Heart left ventricle (tissue), 16 donors: ENCODE measurements around the gene EMC10. TPM values are rescaled to one million over a fixed set of nuclear protein-coding genes. Genes with fewer than 3 reads are reported as not detected.

Source experiments
- ATAC-seq, 4 donors: fragments of 200-7000 bp; cut with Tn5 transposase; one replicate each; pipeline ENCODE4 v1.9.1; 2020 to 2022; ENCODE audit warnings: moderate library complexity in 4 of 4, mild to moderate bottlenecking in 3 of 4, moderate number of reproducible peaks in 1 of 4
- DNase-seq, 5 donors: peaks; one replicate each; pipeline ENCODE4 v3.0.0-alpha.2; 2020
- H3K27ac ChIP-seq, 12 donors: fragments of 200-600 bp; sonication (generic) in 4 of 12; one replicate each; pipeline versions ENCODE4 v1.5.0 to v1.8.0; 2016 to 2022; ENCODE audit warnings: mild to moderate bottlenecking in 2 of 12
- H3K27me3 ChIP-seq, 9 donors: fragments of 200-600 bp; sonication (generic) in 2 of 9; one replicate each; pipeline versions ENCODE4 v1.5.1 to v1.8.0; 2016 to 2022; ENCODE audit warnings: mild to moderate bottlenecking in 3 of 9
- H3K36me3 ChIP-seq, 9 donors: fragments of 200-600 bp; sonication (generic) in 2 of 9; one replicate each; pipeline versions ENCODE4 v1.5.0 to v1.8.0; 2018 to 2022; ENCODE audit warnings: mild to moderate bottlenecking in 2 of 9
- H3K4me1 ChIP-seq, 12 donors: fragments of 200-600 bp; sonication (generic) in 4 of 12; one replicate each; pipeline versions ENCODE4 v1.5.0 to v1.8.0; 2016 to 2022; ENCODE audit warnings: mild to moderate bottlenecking in 3 of 12
- H3K4me3 ChIP-seq, 12 donors: fragments of 200-600 bp; sonication (generic) in 4 of 12; one replicate each; pipeline versions ENCODE4 v1.5.0 to v1.8.0; 2017 to 2022; ENCODE audit warnings: mild to moderate bottlenecking in 9 of 12, moderate library complexity in 4 of 12
- H3K9me3 ChIP-seq, 12 donors: fragments of 200-600 bp; sonication (generic) in 4 of 12; one replicate each; pipeline versions ENCODE4 v1.5.0 to v1.8.0; 2016 to 2022; ENCODE audit warnings: mild to moderate bottlenecking in 1 of 12
- CTCF ChIP-seq, 12 donors: fragments of 200-600 bp; sonication (generic) in 4 of 12; IDR thresholded peaks; one replicate each; pipeline versions ENCODE4 v1.5.0 to v1.8.0; 2018 to 2022; ENCODE audit warnings: antibody characterized with exemption in 12 of 12, mild to moderate bottlenecking in 5 of 12
- POLR2A ChIP-seq, 2 donors: fragments of 450-650 bp; IDR thresholded peaks; one replicate each; pipeline ENCODE4 v1.6.1; 2017; ENCODE audit warnings: antibody characterized with exemption in 2 of 2, mild to moderate bottlenecking in 2 of 2, moderate library complexity in 2 of 2
- WGBS, 4 donors: extraction: QIAGEN DNeasy Blood & Tissue Kit in 2 of 4; methylation state at CpG; one replicate each; pipeline versions ENCODE4 v1.1.5 to v1.1.7; 2013 to 2018; 5-methylcytosine and 5-hydroxymethylcytosine counted together
- intact Hi-C, 10 donors: fragments of 100-400 bp; cut with DNase I; formaldehyde crosslinking; loops; one replicate each; pipeline versions ENCODE4 v1.11.1 to v1.14.2; 2022
- polyA plus RNA-seq, 2 donors: library from polyadenylated mRNA; stranded (reverse); fragments of 200-250 nt; gene quantifications; one replicate each; pipeline ENCODE4 v1.2.3, GENCODE V29; 2013
- total RNA-seq, 9 donors: library from RNA; depleted of rRNA in 2 of 9; stranded (reverse); fragments of >200 nt in 2 of 9; fragmentation: NEBNext Ultra II Directional in 3 of 9; extraction: Animal tissue kit (Norgen Biotek cat#: 25700) in 3 of 9; gene quantifications; one replicate each; pipeline versions ENCODE4 v1.1.0 to v1.2.4, GENCODE V29; 2016 to 2023
- donor health status: ischemic (EF 13 %, LVEDD 7.1; RV severe dilation, severe dysfunction).
- donor health status: healthy with polysubstance abuse.
- donor health status: DM: no; HTN: yes; CAD: no.
- donor health status: DM: no; HTN: no; CAD: no.
- donor health status: ischemic (EF 25% LVEDD 6.9; RV normal size, moderate dysfunction).
- donor health status: ischemic (EF 25% LVEDD 5.7; RV mildly dilated, moderate dysfunction).
- donor health status: healthy.
- donor health status: DM: yes; HTN: yes; CAD: no.
- donor health status: ischemic (EF 35%, LVEDD 5.7; RV mildly dilated, moderate dysfunction).
- donor health status: nonischemic (EF 11% LVEDD 7.7; RV severe dilation, severe dysfunction).
- donor health status: DM: yes; HTN: yes; CAD: no.
- donor health status: PGD.
- donor health status: ischemic (EF 29% LVEDD 5.4; RV normal size, mild dysfunction).
- donor health status: nonischemic (EF 23%, LVEDD 6.1; RV moderate dilation, normal function).

EMC10 gene
- total and polyA plus RNA-seq, 11 donors = 72.8 to 138 (median 95.3) TPM

GRCh38 chr19:50451223-50451534 lies 25.1 kb upstream of the EMC10 start:
- Histone ChIP-seq H3K36me3 (no peaks in the 10 kb centered on the region), H3K4me3 (no peak overlapping the region), H3K4me1 (no peaks in the 10 kb centered on the region), H3K27ac (no peak overlapping the region), H3K9me3 (no peaks in the 10 kb centered on the region), H3K27me3 (peaks cover 0 to 16% (median 0%) of the 10 kb centered on the region in 9 donors)
- DNase-seq (no peak), ATAC-seq (no peak)
- intact Hi-C loops = no loop called here
- TF ChIP-seq POLR2A (IDR thresholded peaks at IDR 0.05) = no peak
- 31 to 49% (median 34%) methylated on average over 13 of the region's 13 CpGs for WGBS, 4 donors

DNA sequence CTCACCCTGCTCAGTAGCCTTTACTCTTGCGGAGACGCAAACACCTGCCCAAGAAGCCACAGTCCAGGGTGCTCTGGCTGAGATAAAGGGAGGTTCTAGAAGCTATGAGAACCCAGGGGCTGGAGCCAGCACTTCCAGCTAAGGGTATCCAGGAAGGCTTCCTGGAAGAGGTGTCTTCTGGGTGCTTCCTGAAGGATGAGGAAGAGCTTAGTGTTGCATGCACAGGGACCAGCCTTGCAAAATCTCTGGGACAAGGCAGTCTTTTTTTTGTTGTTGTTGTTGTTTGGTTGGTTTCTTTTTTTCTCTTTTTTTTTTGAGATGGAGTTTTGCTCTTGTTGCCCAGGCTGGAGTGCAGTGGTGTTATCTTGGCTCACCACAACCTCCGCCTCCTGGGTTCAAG lies 23.1 kb upstream of the EMC10 start:
- H3K36me3 ChIP-seq = no peaks in the 10 kb centered on the region

GRCh38 chr19:50455992-50456391 lies 20.3 kb upstream of the EMC10 start:
- Histone ChIP-seq H3K27ac (no peak overlapping the region), H3K9me3 (no peaks in the 10 kb centered on the region), H3K36me3 (no peaks in the 10 kb centered on the region), H3K4me1 (no peaks in the 10 kb centered on the region), H3K27me3 (peaks cover 3 to 44% (median 15%) of the 10 kb centered on the region in 9 donors), H3K4me3 (no peak overlapping the region)
- TF ChIP-seq POLR2A (IDR thresholded peaks at IDR 0.05) = no peak
- TF ChIP-seq CTCF (IDR thresholded peaks at IDR 0.05) = no peak
- intact Hi-C loops = no loop called here
- ATAC-seq (no peak), DNase-seq (no peak)
- WGBS, 4 donors = 66 to 87% (median 75%) methylated on average over 2 of the region's 2 CpGs

More for the DNA sequence above, 23.1 kb upstream of the EMC10 start:
- ATAC-seq (no peak), DNase-seq (no peak)
- TF ChIP-seq POLR2A (IDR thresholded peaks at IDR 0.05) (no peak), CTCF (IDR thresholded peaks at IDR 0.05) (no peak)
- 95 to 99% (median 98%) methylated on average over 3 of the region's 3 CpGs for WGBS, 4 donors
- intact Hi-C loops = no loop called here
- H3K27ac ChIP-seq = no peak overlapping the region
- H3K27me3 ChIP-seq = peaks cover 0 to 34% (median 9%) of the 10 kb centered on the region in 9 donors
- no peak overlapping the region for H3K4me3 ChIP-seq
- H3K9me3 ChIP-seq = no peaks in the 10 kb centered on the region
- H3K4me1 ChIP-seq = no peaks in the 10 kb centered on the region

DNA sequence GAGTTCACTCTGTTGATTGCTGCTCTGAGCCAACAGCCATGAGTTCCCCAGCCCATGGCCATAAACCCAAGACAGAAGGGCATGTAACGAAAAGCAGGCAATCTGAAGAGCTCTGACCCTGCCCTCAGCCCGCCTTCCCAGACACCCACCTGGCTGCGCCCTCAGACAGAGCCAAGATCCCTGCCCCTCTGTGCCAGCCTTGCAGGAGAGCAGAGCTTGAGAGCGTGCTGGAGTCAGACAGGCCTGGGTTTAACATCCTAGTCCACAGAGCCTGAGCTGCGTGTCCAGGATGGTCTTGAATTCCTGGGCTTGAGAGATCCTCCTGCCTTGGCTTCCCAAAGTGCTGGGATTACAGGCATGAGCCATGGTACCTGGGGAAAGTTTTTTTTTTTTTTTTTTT lies 19.0 kb upstream of the EMC10 start:
- DNase-seq (no peak), ATAC-seq (no peak)
- Histone ChIP-seq H3K27me3 (peaks cover 3 to 49% (median 19%) of the 10 kb centered on the region in 9 donors), H3K36me3 (no peaks in the 10 kb centered on the region), H3K9me3 (no peaks in the 10 kb centered on the region), H3K4me3 (no peak overlapping the region), H3K4me1 (no peaks in the 10 kb centered on the region), H3K27ac (no peak overlapping the region)
- WGBS, 4 donors = 75 to 96% (median 86%) methylated on average over 4 to 5 of the region's 5 CpGs
- intact Hi-C loops = no loop called here
- TF ChIP-seq CTCF (IDR thresholded peaks at IDR 0.05) = no peak
- TF ChIP-seq POLR2A (IDR thresholded peaks at IDR 0.05) = no peak

GRCh38 chr19:50458396-50459066 lies 17.8 kb upstream of the EMC10 start:
- Histone ChIP-seq H3K27ac (no peak overlapping the region), H3K4me3 (no peak overlapping the region), H3K9me3 (no peaks in the 10 kb centered on the region), H3K36me3 (no peaks in the 10 kb centered on the region), H3K4me1 (no peaks in the 10 kb centered on the region), H3K27me3 (peaks cover 3 to 48% (median 19%) of the 10 kb centered on the region in 9 donors)
- DNase-seq (no peak), ATAC-seq (no peak)
- intact Hi-C loops = no loop called here
- no peak for TF ChIP-seq POLR2A (IDR thresholded peaks at IDR 0.05)
- no peak for TF ChIP-seq CTCF (IDR thresholded peaks at IDR 0.05)
- 27 to 50% (median 39%) methylated on average over 16 to 50 of the region's 50 CpGs for WGBS, 4 donors
